Endodermal cell (in vitro differentiated cells): Measurements from ENCODE around the gene CORO2A. TPM values are rescaled to one million over a fixed set of nuclear protein-coding genes. Genes with fewer than 3 reads are reported as not detected.

Experiments used
- DNase-seq: peaks from one replicate; pipeline ENCODE4 v3.0.0-alpha.2; 2017
- H3K27ac ChIP-seq: 2 replicates; pipeline ENCODE4 v1.5.1; 2013; ENCODE audit warnings: mild to moderate bottlenecking, low read depth, low read length, moderate library complexity
- H3K27me3 ChIP-seq: 2 replicates; pipeline ENCODE4 v1.6.1; 2013; ENCODE audit warnings: mild to moderate bottlenecking, low read length, moderate library complexity; ENCODE audit not compliant: insufficient read depth, control insufficient read depth, poor library complexity, severe bottlenecking
- H3K36me3 ChIP-seq: 2 replicates; pipeline ENCODE4 v1.7.0; 2013; ENCODE audit warnings: mild to moderate bottlenecking, low read length, moderate library complexity; ENCODE audit not compliant: control insufficient read depth, insufficient read depth
- H3K4me1 ChIP-seq: one replicate; pipeline ENCODE4 v1.7.0; 2013; ENCODE audit warnings: low read length; ENCODE audit not compliant: control insufficient read depth, insufficient read depth
- H3K4me3 ChIP-seq: 2 replicates; pipeline ENCODE4 v1.5.1; 2013; ENCODE audit warnings: mild to moderate bottlenecking, low read length, moderate library complexity
- H3K9ac ChIP-seq: 2 replicates; pipeline ENCODE4 v1.6.1; 2013; ENCODE audit warnings: mild to moderate bottlenecking, low read length, moderate library complexity; ENCODE audit not compliant: poor library complexity, severe bottlenecking; ENCODE audit errors: extremely low read depth
- H3K9me3 ChIP-seq: 2 replicates; pipeline ENCODE4 v1.6.1; 2013; ENCODE audit warnings: mild to moderate bottlenecking, low read length, moderate library complexity; ENCODE audit not compliant: control insufficient read depth
- H3K27ac Mint-ChIP-seq: 2 replicates; pipeline ENCODE4 v1.8.0; 2020; ENCODE audit warnings: mixed read lengths
- H3K27me3 Mint-ChIP-seq: 2 replicates; pipeline ENCODE4 v1.8.0; 2021; ENCODE audit warnings: mild to moderate bottlenecking, mixed read lengths; ENCODE audit not compliant: insufficient read depth
- H3K36me3 Mint-ChIP-seq: 2 replicates; pipeline ENCODE4 v1.8.0; 2020; ENCODE audit warnings: low read depth, mixed read lengths
- H3K4me1 Mint-ChIP-seq: 2 replicates; pipeline ENCODE4 v1.8.0; 2020; ENCODE audit warnings: mixed read lengths
- H3K4me3 Mint-ChIP-seq: 2 replicates; pipeline ENCODE4 v1.8.0; 2020; ENCODE audit warnings: mild to moderate bottlenecking, moderate library complexity, mixed read lengths
- H3K9me3 Mint-ChIP-seq: 2 replicates; pipeline ENCODE4 v1.8.0; 2020; ENCODE audit warnings: mild to moderate bottlenecking, mixed read lengths
- CTCF ChIP-seq: fragments of 200-600 bp; sonication (generic); conservative IDR thresholded peaks from 2 replicates; pipeline ENCODE4 v1.5.0; 2021; ENCODE audit warnings: antibody characterized with exemption, mild to moderate bottlenecking
- WGBS, 2 experiments: methylation state at CpG; one replicate each; pipeline versions ENCODE4 v1.1.5 to v1.1.7; 2013; ENCODE audit warnings: missing lambda C conversion rate in 2 of 2, mixed read lengths in 1 of 2; ENCODE audit not compliant: insufficient coverage in 1 of 2, insufficient read length in 1 of 2; 5-methylcytosine and 5-hydroxymethylcytosine counted together
- total RNA-seq, 2 donors: library from RNA; stranded (reverse); fragmentation: NEBNext Ultra II Directional in 1 of 2; extraction: Animal tissue kit (Norgen Biotek cat#: 25700) in 1 of 2; gene quantifications; 2 replicates in 1 of 2; 3 replicates in 1 of 2; pipeline ENCODE4 v1.2.1, GENCODE V29; 2021

CORO2A gene
- total RNA-seq, 2 donors from 2014 or later: 21.0 to 22.8 TPM

- whole genome bisulfite sequencing, 2 experiments: 88 to 94% methylated on average over 3 of the region's 3 CpGs
These were observed 48.0 kb upstream of the CORO2A start for GRCh38 chr9:98240475-98240874.

GRCh38 chr9:98236901-98237487, 44.6 kb upstream of the CORO2A start:
- Histone ChIP-seq H3K27me3 (no peaks in the 10 kb centered on the region), H3K4me1 (no peaks in the 10 kb centered on the region), H3K9me3 (no peaks in the 10 kb centered on the region), H3K27ac (no peak overlapping the region), H3K9ac (no peak overlapping the region), H3K36me3 (peaks cover 10% of the 10 kb centered on the region), H3K4me3 (no peak overlapping the region)
- no peak for DNase-seq
- WGBS, 2 experiments: 87 to 88% methylated on average over 7 to 8 of the region's 8 CpGs
- H3K27ac Mint-ChIP-seq: no peak overlapping the region
- H3K36me3 Mint-ChIP-seq: peaks cover 17% of the 10 kb centered on the region
- no peak overlapping the region for H3K4me3 Mint-ChIP-seq
- H3K9me3 Mint-ChIP-seq: no peaks in the 10 kb centered on the region
- peaks cover 6% of the 10 kb centered on the region for H3K4me1 Mint-ChIP-seq
- no peaks in the 10 kb centered on the region for H3K27me3 Mint-ChIP-seq
- no peak for TF ChIP-seq CTCF

More at GRCh38 chr9:98240475-98240874, 48.0 kb upstream of the CORO2A start:
- Mint-ChIP-seq H3K9me3 (no peaks in the 10 kb centered on the region), H3K27ac (no peak overlapping the region), H3K36me3 (peaks cover 1% of the 10 kb centered on the region), H3K27me3 (no peaks in the 10 kb centered on the region), H3K4me1 (peaks cover 6% of the 10 kb centered on the region), H3K4me3 (no peak overlapping the region)
- Histone ChIP-seq H3K4me3 (no peak overlapping the region), H3K27ac (no peak overlapping the region), H3K36me3 (peaks cover 9% of the 10 kb centered on the region), H3K27me3 (no peaks in the 10 kb centered on the region), H3K9ac (no peak overlapping the region), H3K9me3 (no peaks in the 10 kb centered on the region), H3K4me1 (no peaks in the 10 kb centered on the region)
- no peak for TF ChIP-seq CTCF
- no peak for DNase-seq

GRCh38 chr9:98235126-98235525, 42.7 kb upstream of the CORO2A start:
- Histone ChIP-seq H3K36me3 (peaks cover 5% of the 10 kb centered on the region), H3K27ac (no peak overlapping the region), H3K9me3 (no peaks in the 10 kb centered on the region), H3K9ac (no peak overlapping the region), H3K27me3 (no peaks in the 10 kb centered on the region), H3K4me3 (no peak overlapping the region), H3K4me1 (no peaks in the 10 kb centered on the region)
- Mint-ChIP-seq H3K9me3 (no peaks in the 10 kb centered on the region), H3K4me3 (no peak overlapping the region), H3K27ac (no peak overlapping the region), H3K27me3 (no peaks in the 10 kb centered on the region), H3K36me3 (peaks cover 30% of the 10 kb centered on the region), H3K4me1 (no peaks in the 10 kb centered on the region)
- 87 to 94% methylated on average over 9 of the region's 9 CpGs for WGBS, 2 experiments
- DNase-seq: no peak
- TF ChIP-seq CTCF: no peak
